ENCODE data around the gene IFNA8.
"Not testable (repeated sequence)": the region's sequence is repeated elsewhere in the genome, so short reads cannot be mapped to it uniquely, and the experiment has no call there.

DNA sequence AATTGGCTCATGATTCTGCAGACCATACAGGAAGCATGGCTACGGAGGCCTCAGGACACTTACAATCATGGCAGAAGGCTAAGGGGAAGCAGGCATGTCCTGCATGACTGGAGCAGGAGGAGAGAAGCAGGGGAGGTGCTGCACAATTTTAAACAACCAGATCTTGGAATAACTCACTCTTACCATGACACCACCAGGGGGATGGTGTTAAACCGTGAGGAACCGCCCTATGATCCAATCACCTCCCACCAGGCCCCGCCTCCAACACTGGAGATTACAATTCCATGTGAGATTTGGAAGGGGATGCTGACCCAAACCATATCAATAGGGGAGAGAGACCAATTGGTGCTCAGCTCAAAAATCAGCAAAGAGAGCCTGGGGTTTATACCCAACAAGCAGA is 37.5 kb upstream of the IFNA8 start:
- TF ChIP-seq, protein P1, sequence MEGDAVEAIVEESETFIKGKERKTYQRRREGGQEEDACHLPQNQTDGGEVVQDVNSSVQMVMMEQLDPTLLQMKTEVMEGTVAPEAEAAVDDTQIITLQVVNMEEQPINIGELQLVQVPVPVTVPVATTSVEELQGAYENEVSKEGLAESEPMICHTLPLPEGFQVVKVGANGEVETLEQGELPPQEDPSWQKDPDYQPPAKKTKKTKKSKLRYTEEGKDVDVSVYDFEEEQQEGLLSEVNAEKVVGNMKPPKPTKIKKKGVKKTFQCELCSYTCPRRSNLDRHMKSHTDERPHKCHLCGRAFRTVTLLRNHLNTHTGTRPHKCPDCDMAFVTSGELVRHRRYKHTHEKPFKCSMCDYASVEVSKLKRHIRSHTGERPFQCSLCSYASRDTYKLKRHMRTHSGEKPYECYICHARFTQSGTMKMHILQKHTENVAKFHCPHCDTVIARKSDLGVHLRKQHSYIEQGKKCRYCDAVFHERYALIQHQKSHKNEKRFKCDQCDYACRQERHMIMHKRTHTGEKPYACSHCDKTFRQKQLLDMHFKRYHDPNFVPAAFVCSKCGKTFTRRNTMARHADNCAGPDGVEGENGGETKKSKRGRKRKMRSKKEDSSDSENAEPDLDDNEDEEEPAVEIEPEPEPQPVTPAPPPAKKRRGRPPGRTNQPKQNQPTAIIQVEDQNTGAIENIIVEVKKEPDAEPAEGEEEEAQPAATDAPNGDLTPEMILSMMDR (IDR thresholded peaks at IDR 0.05): not testable (repeated sequence)
- TF ChIP-seq POLR2A (IDR thresholded peaks at IDR 0.05): not testable (repeated sequence)

All from testis (tissue), 2 donors.